GM12878 (cell line): ENCODE data around the gene ZYX. TPM values are rescaled to one million over a fixed set of nuclear protein-coding genes. Genes with fewer than 3 reads are reported as not detected.
"Not testable (repeated sequence)": the region's sequence is repeated elsewhere in the genome, so short reads cannot be mapped to it uniquely, and the experiment has no call there.

Experiments used
- ATAC-seq: fragments of 200-7000 bp; cut with Tn5 transposase; 3 replicates; pipeline ENCODE4 v1.9.1; 2020; ENCODE audit warnings: mild to moderate bottlenecking, moderate library complexity
- BruUV-seq: library from RNA; stranded (reverse); fragments of 400-500 nt; replicated peaks from 2 replicates; lab custom pipeline; 2021; lab: Mats Ljungman, UMichigan
- CTCF ChIA-PET: fragments of 300-600 bp; sonication (Branson Sonifier 250); formaldehyde crosslinking; extraction: SDS; loops from one replicate; lab custom pipeline; 2021; ENCODE audit warnings: inconsistent platforms; lab: Yijun Ruan, JAX
- POLR2A ChIA-PET: fragments of 350-600 bp; formaldehyde crosslinking; extraction: SDS; loops from one replicate; lab custom pipeline; 2021; ENCODE audit warnings: inconsistent platforms; lab: Charles Lee
- RAD21 ChIA-PET: fragments of 300-600 bp; sonication (Branson Sonifier 250); formaldehyde crosslinking; loops from one replicate; lab custom pipeline; 2023; ENCODE audit warnings: antibody characterized with exemption; ENCODE audit not compliant: unreplicated experiment; lab: Charles Lee
- SMC1A ChIA-PET: fragments of 300-600 bp; sonication (Branson Sonifier 250); formaldehyde crosslinking; loops from one replicate; lab custom pipeline; 2023; ENCODE audit not compliant: unreplicated experiment, uncharacterized antibody; lab: Charles Lee
- DNase-seq: peaks from one replicate; pipeline ENCODE4 v3.0.0-alpha.2; 2011; ENCODE audit warnings: low read depth, low spot score
- FAIRE-seq: peaks from 3 replicates; lab custom pipeline; 2011; peaks lifted over from hg19 to GRCh38; lab: Jason Lieb, UNC
- H2AFZ ChIP-seq: 2 replicates; pipeline ENCODE4 v1.6.0; 2011; ENCODE audit warnings: low read depth, low read length, control low read depth; ENCODE audit not compliant: control insufficient read depth
- H3K27ac ChIP-seq: 2 replicates; pipeline ENCODE4 v1.5.1; 2011; ENCODE audit warnings: control low read depth; ENCODE audit not compliant: control insufficient read depth, insufficient read depth
- H3K27me3 ChIP-seq, 2 experiments: replicated peaks in 1 of 2; 2 replicates each; pipeline versions ENCODE4 v1.6.0 to v1.6.1; 2011; ENCODE audit warnings: low read length in 1 of 2; ENCODE audit not compliant: control insufficient read depth in 2 of 2, insufficient read depth in 2 of 2
- H3K36me3 ChIP-seq, 2 experiments: 2 replicates each; pipeline ENCODE4 v1.5.1; 2011; ENCODE audit warnings: low read length in 1 of 2; ENCODE audit not compliant: control insufficient read depth in 2 of 2, insufficient read depth in 2 of 2
- H3K4me1 ChIP-seq: 2 replicates; pipeline ENCODE4 v1.6.1; 2011; ENCODE audit warnings: mild to moderate bottlenecking, low read length, moderate library complexity, mixed read lengths; ENCODE audit not compliant: control insufficient read depth, insufficient read depth
- H3K4me2 ChIP-seq: 2 replicates; pipeline ENCODE4 v1.6.0; 2011; ENCODE audit warnings: control low read depth; ENCODE audit not compliant: control insufficient read depth, insufficient read depth
- H3K4me3 ChIP-seq: fragments of 200-600 bp; sonication (generic); 2 replicates; pipeline ENCODE4 v1.5.1; 2016
- H3K79me2 ChIP-seq: 2 replicates; pipeline ENCODE4 v1.6.0; 2011; ENCODE audit warnings: low read length; ENCODE audit not compliant: control insufficient read depth, insufficient read depth
- H3K9ac ChIP-seq: 2 replicates; pipeline ENCODE4 v1.8.0; 2011; ENCODE audit warnings: low read length, control low read depth, mixed read lengths; ENCODE audit not compliant: control insufficient read depth, insufficient read depth
- H3K9me3 ChIP-seq: replicated peaks from 3 replicates; pipeline ENCODE4 v1.5.1; 2011; ENCODE audit warnings: mild to moderate bottlenecking, low read length; ENCODE audit not compliant: control insufficient read depth, insufficient read depth
- H4K20me1 ChIP-seq: 2 replicates; pipeline ENCODE4 v1.6.0; 2011; ENCODE audit not compliant: control insufficient read depth, insufficient read depth
- IRF4 ChIP-seq: IDR thresholded peaks from 2 replicates; pipeline ENCODE4 v1.6.1; 2011; ENCODE audit warnings: low read depth, low read length
- WGBS: methylation state at CpG from one replicate; pipeline ENCODE4 v1.1.6; 2016; ENCODE audit warnings: low lambda C conversion rate; ENCODE audit not compliant: insufficient replicate concordance, insufficient coverage; ENCODE audit errors: missing lambda C conversion rate; 5-methylcytosine and 5-hydroxymethylcytosine counted together
- in situ Hi-C: fragments of 300-500 bp; cut with MboI; formaldehyde crosslinking; loops from 9 replicates; pipeline ENCODE4 v1.14.3; 2018; ENCODE audit warnings: mixed read lengths
- intact Hi-C: fragments of 100-400 bp; cut with micrococcal nuclease; formaldehyde crosslinking; loops from one replicate; pipeline ENCODE4 v1.14.2; 2022; ENCODE audit not compliant: unreplicated experiment
- polyA plus RNA-seq, 11 experiments: library from polyadenylated mRNA; depleted of rRNA in 4 of 11; unstranded in 6 of 11; stranded (reverse) in 5 of 11; fragments of >200 nt; fragmentation: Nextera tagmentation in 4 of 11; fragmentation: Illumina TruSeq in 1 of 11; extraction: Ambion mirVana in 4 of 11; extraction: Trizol in 1 of 11; gene quantifications; 1 replicate in 1 of 11; 2 replicates in 10 of 11; pipeline versions ENCODE4 v1.2.1 to v1.2.3, GENCODE V29; 2011 to 2016; ENCODE audit warnings: inconsistent platforms in 2 of 11, missing spikeins in 2 of 11, low read depth in 1 of 11
- total RNA-seq, 4 experiments: library from RNA; depleted of rRNA in 3 of 4; stranded (reverse); fragments of >200 nt in 3 of 4; fragmentation: Illumina TruSeq in 1 of 4; extraction: Trizol in 1 of 4; gene quantifications; 2 replicates each; pipeline versions ENCODE4 v1.2.1 to v1.2.3, GENCODE V29; 2013 to 2021
- TF ChIP-seq, protein P1 (sequence below): IDR thresholded peaks from 2 replicates; pipeline ENCODE4 v1.6.1; 2012; ENCODE audit warnings: low read length, inconsistent platforms

The ZYX gene
- total and polyA plus RNA-seq, 10 of the 15 experiments (the other 5 are each of a cell fraction or from before 2014, with no cell fraction given) = 2.1 to 100 (median 27.6) TPM

DNA sequence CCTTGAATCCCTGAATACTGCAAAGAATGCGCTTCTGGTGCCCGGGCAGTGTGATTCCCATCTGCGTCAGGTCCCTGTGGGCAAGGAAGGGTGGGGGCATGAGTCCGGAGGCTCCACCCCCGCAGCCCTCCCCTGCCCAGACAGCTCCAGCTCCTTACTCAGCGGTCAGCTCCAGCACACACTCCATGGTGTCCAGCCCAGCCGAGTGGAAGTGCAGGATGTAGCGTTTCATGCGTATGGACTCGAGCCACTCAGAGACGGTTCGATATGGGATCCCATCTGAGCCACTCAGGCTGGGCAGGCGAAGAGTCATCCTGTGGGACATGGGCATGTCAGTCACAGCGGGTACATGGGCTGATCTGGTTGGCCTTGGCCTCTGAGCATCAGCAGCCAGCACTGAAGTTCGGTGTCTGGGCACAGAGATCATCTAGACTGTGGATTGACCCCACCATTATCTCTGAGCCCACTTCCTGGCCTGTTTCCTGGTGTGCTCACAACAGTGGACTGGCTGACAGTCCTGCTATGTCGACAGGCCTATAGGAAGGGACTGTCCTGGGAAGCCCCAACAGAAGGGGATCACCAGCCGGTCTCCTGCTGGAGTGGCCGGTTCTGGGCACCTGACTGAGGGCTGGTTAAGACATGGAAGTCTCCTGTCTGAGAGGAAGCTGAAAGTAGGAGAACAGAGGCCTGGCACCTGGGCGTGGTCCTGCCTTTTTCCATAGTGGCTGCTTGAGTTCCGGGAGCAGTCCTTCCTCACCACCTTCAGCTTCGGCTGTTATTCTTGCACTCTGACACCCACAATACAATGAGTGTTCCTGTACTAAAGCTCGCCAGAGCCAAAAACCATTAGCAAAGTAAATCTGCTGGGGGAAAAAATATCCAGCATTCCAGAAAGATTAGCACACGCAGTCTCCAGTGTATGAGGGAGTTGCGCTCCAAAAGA is 10.6 kb downstream of the ZYX start (continued):
- TF ChIP-seq, protein P1, sequence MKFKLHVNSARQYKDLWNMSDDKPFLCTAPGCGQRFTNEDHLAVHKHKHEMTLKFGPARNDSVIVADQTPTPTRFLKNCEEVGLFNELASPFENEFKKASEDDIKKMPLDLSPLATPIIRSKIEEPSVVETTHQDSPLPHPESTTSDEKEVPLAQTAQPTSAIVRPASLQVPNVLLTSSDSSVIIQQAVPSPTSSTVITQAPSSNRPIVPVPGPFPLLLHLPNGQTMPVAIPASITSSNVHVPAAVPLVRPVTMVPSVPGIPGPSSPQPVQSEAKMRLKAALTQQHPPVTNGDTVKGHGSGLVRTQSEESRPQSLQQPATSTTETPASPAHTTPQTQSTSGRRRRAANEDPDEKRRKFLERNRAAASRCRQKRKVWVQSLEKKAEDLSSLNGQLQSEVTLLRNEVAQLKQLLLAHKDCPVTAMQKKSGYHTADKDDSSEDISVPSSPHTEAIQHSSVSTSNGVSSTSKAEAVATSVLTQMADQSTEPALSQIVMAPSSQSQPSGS = no peak
- TF ChIP-seq IRF4 = no peak

DNA sequence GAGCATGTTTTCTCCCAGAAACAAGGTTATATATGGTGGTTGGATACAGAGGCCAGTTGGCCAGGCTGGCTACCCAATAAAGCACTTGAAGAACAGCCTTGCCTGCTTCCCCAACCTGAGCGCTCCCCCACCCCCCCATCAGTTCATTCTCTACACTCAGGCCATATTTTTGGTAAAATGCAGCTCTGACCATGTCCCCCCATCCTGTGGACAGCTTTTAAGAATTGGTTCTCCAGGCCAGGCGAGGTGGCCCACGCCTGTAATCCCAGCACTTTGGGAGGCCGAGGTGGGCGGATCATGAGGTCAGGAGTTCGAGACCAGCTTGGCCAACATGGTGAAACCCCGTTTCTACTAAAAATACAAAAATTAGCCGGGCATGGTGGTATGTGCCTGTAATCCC is 11.3 kb downstream of the ZYX start:
- RAD21 ChIA-PET, H3K4me1 ChIP-seq, H3K27me3 ChIP-seq, H3K27ac ChIP-seq, H4K20me1 ChIP-seq, DNase-seq, H2AFZ ChIP-seq, BruUV-seq, intact Hi-C loops, FAIRE-seq, in situ Hi-C loops, H3K9me3 ChIP-seq, H3K79me2 ChIP-seq, H3K4me3 ChIP-seq, H3K9ac ChIP-seq, ATAC-seq, H3K4me2 ChIP-seq: not testable (repeated sequence)
- ChIA-PET POLR2A (interaction anchor here (0.8 kb wide), 1 partner anchor 17 kb away, joined by 3 read pairs; no protein-coding TSS in a partner anchor), SMC1A (interaction anchor here (0.6 kb wide), 2 partner anchors 93 to 341 kb away, joined by 3 to 4 read pairs; no protein-coding TSS in a partner anchor), CTCF (interaction anchor here (0.6 to 2.1 kb wide), 3 partner anchors 13 to 111 kb away, joined by 3 to 10 read pairs (median 4); no protein-coding TSS in a partner anchor)
- H3K36me3 ChIP-seq = peaks cover 7 to 30% of the 10 kb centered on the region in 2 experiments; a peak in 3 of 4 replicates
- 91% methylated on average over 8 of the region's 8 CpGs for WGBS
